Esophagus squamous epithelium (tissue), 5 donors: ENCODE data around the gene EPHA6. TPM values are rescaled to one million over a fixed set of nuclear protein-coding genes. Genes with fewer than 3 reads are reported as not detected.
"Not testable (repeated sequence)": the region's sequence is repeated elsewhere in the genome, so short reads cannot be mapped to it uniquely, and the experiment has no call there.

Experiments
- DNase-seq: peaks from one replicate; lab custom pipeline; 2025; lab: John Stamatoyannopoulos, UW
- H3K27ac ChIP-seq, 4 donors: fragments of 200-600 bp; sonication (generic); one replicate each; pipeline ENCODE4 v1.5.1; 2016 to 2019; ENCODE audit warnings: mild to moderate bottlenecking in 1 of 4
- H3K27me3 ChIP-seq, 4 donors: fragments of 200-600 bp; sonication (generic); 1 replicate in 3 of 4; 2 replicates in 1 of 4; pipeline versions ENCODE4 v1.5.1 to v1.6.0; 2017 to 2021; ENCODE audit warnings: antibody characterized with exemption in 1 of 4
- H3K36me3 ChIP-seq, 3 donors: fragments of 200-600 bp; sonication (generic); one replicate each; pipeline ENCODE4 v1.5.1; 2016 to 2019
- H3K4me1 ChIP-seq, 3 donors: fragments of 200-600 bp; sonication (generic); one replicate each; pipeline ENCODE4 v1.5.1; 2017 to 2019
- H3K4me3 ChIP-seq, 4 donors: fragments of 200-600 bp; sonication (generic); 1 replicate in 3 of 4; 2 replicates in 1 of 4; pipeline ENCODE4 v1.5.1; 2016 to 2019; ENCODE audit warnings: mild to moderate bottlenecking in 2 of 4, moderate library complexity in 1 of 4
- H3K9me3 ChIP-seq, 3 donors: fragments of 200-600 bp; sonication (generic); one replicate each; pipeline ENCODE4 v1.5.1; 2016 to 2019
- POLR2A ChIP-seq, 4 donors: fragments of 450-650 bp; IDR thresholded peaks; one replicate each; pipeline ENCODE4 v1.6.1; 2017; ENCODE audit warnings: antibody characterized with exemption in 4 of 4, mild to moderate bottlenecking in 4 of 4, moderate library complexity in 3 of 4
- WGBS, 2 donors: methylation state at CpG; one replicate each; pipeline ENCODE4 v1.1.5; 2018; 5-methylcytosine and 5-hydroxymethylcytosine counted together
- intact Hi-C: fragments of 100-400 bp; cut with DNase I; formaldehyde crosslinking; loops from one replicate; pipeline ENCODE4 v1.15.0; 2022
- total RNA-seq, 4 donors: library from RNA; depleted of rRNA; stranded (reverse); fragments of >200 nt; gene quantifications; one replicate each; pipeline ENCODE4 v1.1.0, GENCODE V29; 2016
- TF ChIP-seq, protein P1 (sequence below), 6 experiments: fragments of 450-650 bp in 4 of 6; fragments of 200-600 bp in 2 of 6; sonication (generic) in 2 of 6; IDR thresholded peaks; one replicate each; pipeline ENCODE4 v1.5.1; 2016 to 2019; ENCODE audit warnings: antibody characterized with exemption in 6 of 6, mild to moderate bottlenecking in 4 of 6, moderate library complexity in 4 of 6
- donor health status: DM: yes; HTN: yes; CAD: no.

EPHA6 gene
- total RNA-seq, 4 donors from 2014 or later: 0.34 to 2.9 (median 1.5) TPM

DNA sequence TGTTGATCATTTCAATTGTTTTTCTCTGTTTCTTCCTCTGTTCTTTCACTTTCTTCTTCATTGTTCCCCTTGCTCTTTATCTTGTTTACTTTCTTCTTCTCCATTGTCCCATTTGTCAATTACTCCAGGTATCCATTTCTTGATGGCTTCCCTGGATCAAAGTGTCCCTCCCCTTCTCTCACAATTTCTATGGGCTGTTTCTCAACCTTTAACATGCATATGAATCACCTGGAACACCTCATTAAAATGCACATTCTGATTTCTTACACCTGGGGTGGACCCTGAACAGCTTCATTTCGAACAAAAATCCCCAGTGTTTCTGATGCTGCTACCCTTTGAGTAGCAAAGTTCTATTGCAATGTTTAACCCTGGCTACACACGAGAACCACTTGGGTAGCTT, 454.8 kb downstream of the EPHA6 start:
- DNase-seq: no peak
- Histone ChIP-seq H3K4me3 (no peak overlapping the region), H3K27me3 (no peaks in the 10 kb centered on the region), H3K36me3 (no peaks in the 10 kb centered on the region), H3K27ac (no peak overlapping the region), H3K4me1 (peaks cover 0 to 5% (median 0%) of the 10 kb centered on the region in 3 donors), H3K9me3 (no peaks in the 10 kb centered on the region)
- no peak for TF ChIP-seq POLR2A (IDR thresholded peaks at IDR 0.05)
- TF ChIP-seq, protein P1, sequence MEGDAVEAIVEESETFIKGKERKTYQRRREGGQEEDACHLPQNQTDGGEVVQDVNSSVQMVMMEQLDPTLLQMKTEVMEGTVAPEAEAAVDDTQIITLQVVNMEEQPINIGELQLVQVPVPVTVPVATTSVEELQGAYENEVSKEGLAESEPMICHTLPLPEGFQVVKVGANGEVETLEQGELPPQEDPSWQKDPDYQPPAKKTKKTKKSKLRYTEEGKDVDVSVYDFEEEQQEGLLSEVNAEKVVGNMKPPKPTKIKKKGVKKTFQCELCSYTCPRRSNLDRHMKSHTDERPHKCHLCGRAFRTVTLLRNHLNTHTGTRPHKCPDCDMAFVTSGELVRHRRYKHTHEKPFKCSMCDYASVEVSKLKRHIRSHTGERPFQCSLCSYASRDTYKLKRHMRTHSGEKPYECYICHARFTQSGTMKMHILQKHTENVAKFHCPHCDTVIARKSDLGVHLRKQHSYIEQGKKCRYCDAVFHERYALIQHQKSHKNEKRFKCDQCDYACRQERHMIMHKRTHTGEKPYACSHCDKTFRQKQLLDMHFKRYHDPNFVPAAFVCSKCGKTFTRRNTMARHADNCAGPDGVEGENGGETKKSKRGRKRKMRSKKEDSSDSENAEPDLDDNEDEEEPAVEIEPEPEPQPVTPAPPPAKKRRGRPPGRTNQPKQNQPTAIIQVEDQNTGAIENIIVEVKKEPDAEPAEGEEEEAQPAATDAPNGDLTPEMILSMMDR (IDR thresholded peaks at IDR 0.05): no peak
- intact Hi-C loops: no loop called here
- 56% methylated on average over 2 of the region's 2 CpGs for WGBS, 2 donors

DNA sequence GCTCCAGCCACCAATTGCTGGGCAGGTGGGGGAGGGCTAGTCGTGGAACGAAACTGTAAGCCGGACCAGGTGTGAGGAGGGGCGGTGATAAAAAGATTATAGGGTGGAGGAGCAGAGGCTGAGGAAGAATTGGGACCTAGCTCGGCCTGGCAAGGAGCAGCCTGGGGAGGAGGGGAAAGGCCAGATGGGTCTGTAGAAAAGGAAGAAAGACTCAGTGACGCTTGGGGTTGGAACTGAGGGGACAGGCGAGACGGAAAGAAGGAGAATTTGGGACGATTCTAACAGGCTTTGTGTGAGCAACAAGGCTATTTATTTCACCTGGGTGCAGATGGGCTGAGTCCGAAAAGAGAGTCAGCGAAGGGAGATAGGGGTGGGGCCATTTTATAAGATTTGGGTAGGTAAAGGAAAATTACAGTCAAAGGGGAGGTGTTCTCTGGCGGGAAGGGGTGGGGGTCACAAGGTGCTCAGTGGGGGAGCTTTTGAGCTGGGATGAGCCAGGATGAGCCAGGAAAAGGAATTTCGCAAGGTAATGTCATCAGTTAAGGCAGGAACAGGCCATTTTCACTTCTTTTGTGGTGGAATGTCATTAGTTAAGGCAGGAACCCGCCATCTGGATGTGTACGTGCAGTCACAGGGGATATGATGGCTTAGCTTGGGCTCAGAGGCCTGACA, 462.6 kb downstream of the EPHA6 start:
- DNase-seq, H3K9me3 ChIP-seq, H3K27ac ChIP-seq, H3K27me3 ChIP-seq, intact Hi-C loops, H3K36me3 ChIP-seq, H3K4me3 ChIP-seq: not testable (repeated sequence)
- H3K4me1 ChIP-seq: peaks cover 0 to 15% (median 0%) of the 10 kb centered on the region in 3 donors
- 85 to 90% methylated on average over 15 of the region's 15 CpGs for WGBS, 2 donors

DNA sequence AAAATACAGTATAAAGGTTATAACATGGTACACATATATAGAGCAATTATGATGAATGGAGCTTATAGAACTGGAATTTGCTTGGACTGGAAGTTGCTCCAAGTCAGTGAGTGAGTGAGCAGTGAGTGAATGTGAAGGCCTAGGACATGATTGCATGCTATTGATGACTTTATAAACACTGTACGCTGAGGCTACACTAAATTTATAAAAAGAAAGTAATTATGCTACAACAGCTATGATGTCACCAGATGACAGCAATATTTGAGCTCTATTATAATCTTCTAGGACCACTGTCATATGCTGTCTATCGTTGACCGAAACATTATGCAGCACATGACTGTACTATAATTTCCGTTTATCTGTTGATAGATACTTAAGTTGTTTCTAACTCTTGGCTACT, 463.3 kb downstream of the EPHA6 start:
- no peak overlapping the region for H3K27ac ChIP-seq
- no peaks in the 10 kb centered on the region for H3K27me3 ChIP-seq
- WGBS, 2 donors: 91 to 92% methylated on average over 4 of the region's 4 CpGs
- H3K4me1 ChIP-seq: peaks cover 0 to 15% (median 0%) of the 10 kb centered on the region in 3 donors
- H3K9me3 ChIP-seq: no peaks in the 10 kb centered on the region
- no peak overlapping the region for H3K4me3 ChIP-seq
- no peak for TF ChIP-seq POLR2A (IDR thresholded peaks at IDR 0.05)
- TF ChIP-seq, protein P1 (IDR thresholded peaks at IDR 0.05): no peak
- no peak for DNase-seq
- intact Hi-C loops: no loop called here
- no peaks in the 10 kb centered on the region for H3K36me3 ChIP-seq

DNA sequence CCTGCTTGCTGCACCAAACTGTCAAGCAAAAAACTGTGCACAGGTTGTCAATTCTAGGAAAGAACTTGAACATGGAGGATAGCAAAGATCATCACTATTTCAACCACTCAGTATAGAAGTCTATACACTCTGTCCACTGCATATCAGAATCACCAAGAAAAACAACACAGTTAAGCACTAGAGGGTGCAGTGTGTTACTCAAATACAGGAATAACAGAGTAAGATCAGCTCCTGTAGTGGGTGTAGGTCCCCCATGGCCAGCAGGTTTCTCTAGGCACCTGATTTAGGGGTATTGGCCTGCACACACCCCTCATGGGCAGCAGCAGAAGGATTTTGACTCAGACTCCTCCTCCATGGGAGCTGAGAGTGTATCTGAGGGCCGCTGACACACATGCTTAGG, 464.1 kb downstream of the EPHA6 start:
- 100% methylated on average over 1 of the region's 1 CpG; no CpG with 5 or more reads in 1 of the 2 donors for WGBS, 2 donors
- intact Hi-C loops: no loop called here
- peaks cover 0 to 15% (median 0%) of the 10 kb centered on the region in 3 donors for H3K4me1 ChIP-seq
- H3K27ac ChIP-seq: no peak overlapping the region
- H3K9me3 ChIP-seq: no peaks in the 10 kb centered on the region
- TF ChIP-seq, protein P1 (IDR thresholded peaks at IDR 0.05): no peak
- no peak for TF ChIP-seq POLR2A (IDR thresholded peaks at IDR 0.05)
- no peak for DNase-seq
- no peaks in the 10 kb centered on the region for H3K36me3 ChIP-seq
- no peaks in the 10 kb centered on the region for H3K27me3 ChIP-seq
- H3K4me3 ChIP-seq: no peak overlapping the region

DNA sequence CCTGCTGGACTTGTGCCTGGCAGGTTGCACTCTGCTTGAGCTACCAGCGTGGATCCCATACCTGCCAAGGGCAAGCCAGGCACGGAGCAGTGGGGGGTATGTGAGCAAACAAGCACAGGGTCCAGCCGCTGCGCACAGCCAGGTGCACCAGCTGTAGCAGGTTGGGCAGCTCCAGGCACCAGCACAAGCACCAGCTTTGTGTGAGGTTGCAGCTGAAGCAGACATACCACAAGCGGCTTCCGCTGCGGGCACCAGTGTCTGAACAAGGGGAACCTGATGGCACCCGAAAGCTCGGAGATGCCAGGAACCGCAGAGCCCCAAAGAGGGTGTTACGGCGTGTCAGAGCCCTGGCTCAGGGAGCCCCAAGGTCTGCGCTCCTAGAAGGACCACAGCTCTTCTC, 477.5 kb downstream of the EPHA6 start:
- no peaks in the 10 kb centered on the region for H3K36me3 ChIP-seq
- no peak overlapping the region for H3K4me3 ChIP-seq
- no peak for TF ChIP-seq POLR2A (IDR thresholded peaks at IDR 0.05)
- TF ChIP-seq, protein P1 (IDR thresholded peaks at IDR 0.05): no peak
- H3K27me3 ChIP-seq: no peaks in the 10 kb centered on the region
- no peak for DNase-seq
- WGBS, 2 donors: 91 to 98% methylated on average over 8 to 11 of the region's 13 CpGs
- H3K4me1 ChIP-seq: no peaks in the 10 kb centered on the region
- peaks cover 0 to 13% (median 0%) of the 10 kb centered on the region in 3 donors for H3K9me3 ChIP-seq
- no peak overlapping the region for H3K27ac ChIP-seq
- intact Hi-C loops: no loop called here
